Peyer's patch (tissue), 4 donors: ENCODE data around the gene GOLT1A. TPM values are rescaled to one million over a fixed set of nuclear protein-coding genes. Genes with fewer than 3 reads are reported as not detected.

Experiments used
- DNase-seq, 3 donors: peaks; one replicate each; pipeline ENCODE4 v3.0.0-alpha.2; 2017 to 2019
- H3K27ac ChIP-seq, 4 donors: fragments of 200-600 bp; sonication (generic); one replicate each; pipeline ENCODE4 v1.5.1; 2016 to 2019
- H3K27me3 ChIP-seq, 2 donors: fragments of 200-600 bp; sonication (generic); one replicate each; pipeline ENCODE4 v1.5.1; 2019
- H3K36me3 ChIP-seq, 3 donors: fragments of 200-600 bp; sonication (generic); one replicate each; pipeline ENCODE4 v1.5.1; 2016 to 2019
- H3K4me1 ChIP-seq, 4 donors: fragments of 200-600 bp; sonication (generic); one replicate each; pipeline ENCODE4 v1.5.1; 2016 to 2019
- H3K4me3 ChIP-seq, 4 donors: fragments of 200-600 bp; sonication (generic); 1 replicate in 3 of 4; 2 replicates in 1 of 4; pipeline ENCODE4 v1.5.1; 2016 to 2019; ENCODE audit warnings: mild to moderate bottlenecking in 1 of 4
- H3K9me3 ChIP-seq, 4 donors: fragments of 200-600 bp; sonication (generic); one replicate each; pipeline ENCODE4 v1.5.1; 2016 to 2019; ENCODE audit warnings: mild to moderate bottlenecking in 1 of 4
- POLR2A ChIP-seq, 2 donors: fragments of 450-650 bp; IDR thresholded peaks; one replicate each; pipeline ENCODE4 v1.5.1; 2017; ENCODE audit warnings: antibody characterized with exemption in 2 of 2, mild to moderate bottlenecking in 2 of 2, moderate library complexity in 2 of 2
- total RNA-seq, 4 donors: library from RNA; depleted of rRNA; stranded (reverse); fragments of >200 nt; gene quantifications; one replicate each; pipeline ENCODE4 v1.1.0, GENCODE V29; 2016
- TF ChIP-seq, protein P1 (sequence below), 6 experiments: fragments of 450-650 bp in 4 of 6; fragments of 200-600 bp in 2 of 6; sonication (generic) in 1 of 6; IDR thresholded peaks; one replicate each; pipeline ENCODE4 v1.5.1; 2017 to 2019; ENCODE audit warnings: antibody characterized with exemption in 6 of 6, mild to moderate bottlenecking in 3 of 6, moderate library complexity in 1 of 6

Gene GOLT1A
- total RNA-seq, 4 donors from 2014 or later: 11.6 to 101 (median 69.1) TPM

DNA sequence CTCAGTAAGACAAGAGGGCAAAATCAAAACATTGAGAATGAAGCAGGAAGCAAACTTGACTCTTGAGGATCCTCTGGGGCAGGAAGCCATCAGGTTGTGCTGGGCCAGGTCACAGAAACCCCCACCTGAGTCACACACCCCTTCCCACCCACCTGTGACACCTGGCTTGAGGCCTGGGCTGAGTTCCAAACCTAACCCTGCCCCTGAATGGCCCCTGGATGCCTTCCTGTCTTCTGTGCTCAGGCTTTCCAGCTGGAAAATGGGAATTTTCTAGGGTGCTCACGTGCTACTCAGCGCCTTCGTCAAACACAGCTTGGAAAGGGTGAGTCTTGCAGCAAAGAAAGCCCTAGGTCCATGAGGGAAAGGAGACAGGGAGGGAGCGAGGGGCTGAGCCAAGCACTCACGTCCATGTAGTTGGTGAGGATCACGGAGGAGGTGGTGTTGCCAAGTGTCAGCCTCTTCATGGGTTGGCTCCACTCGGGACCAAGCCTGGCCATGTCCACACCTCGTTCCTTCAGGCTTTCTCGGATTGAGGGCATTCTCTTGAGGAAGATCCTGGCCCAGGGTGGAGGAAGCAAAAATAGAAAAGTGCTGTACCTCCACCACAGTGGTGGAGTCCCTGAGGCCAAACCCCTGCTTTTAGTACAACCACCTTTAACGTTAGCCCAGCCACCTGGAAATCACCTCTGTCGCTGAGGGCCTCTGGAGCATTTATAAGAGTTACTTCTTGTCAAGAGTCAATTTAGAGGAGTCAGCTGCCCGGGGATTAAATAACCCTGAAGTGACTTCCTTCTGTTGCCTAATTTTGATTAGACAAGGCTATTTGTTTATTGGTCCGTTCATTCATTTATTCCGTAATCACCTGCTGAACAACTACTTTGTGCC, 51.9 kb downstream of the GOLT1A start:
- H3K9me3 ChIP-seq: peaks cover 0 to 4% (median 0%) of the 10 kb centered on the region in 4 donors
- DNase-seq: no peak
- H3K36me3 ChIP-seq: no peaks in the 10 kb centered on the region
- H3K27me3 ChIP-seq: no peaks in the 10 kb centered on the region
- H3K4me3 ChIP-seq: no peak overlapping the region
- TF ChIP-seq, protein P1, sequence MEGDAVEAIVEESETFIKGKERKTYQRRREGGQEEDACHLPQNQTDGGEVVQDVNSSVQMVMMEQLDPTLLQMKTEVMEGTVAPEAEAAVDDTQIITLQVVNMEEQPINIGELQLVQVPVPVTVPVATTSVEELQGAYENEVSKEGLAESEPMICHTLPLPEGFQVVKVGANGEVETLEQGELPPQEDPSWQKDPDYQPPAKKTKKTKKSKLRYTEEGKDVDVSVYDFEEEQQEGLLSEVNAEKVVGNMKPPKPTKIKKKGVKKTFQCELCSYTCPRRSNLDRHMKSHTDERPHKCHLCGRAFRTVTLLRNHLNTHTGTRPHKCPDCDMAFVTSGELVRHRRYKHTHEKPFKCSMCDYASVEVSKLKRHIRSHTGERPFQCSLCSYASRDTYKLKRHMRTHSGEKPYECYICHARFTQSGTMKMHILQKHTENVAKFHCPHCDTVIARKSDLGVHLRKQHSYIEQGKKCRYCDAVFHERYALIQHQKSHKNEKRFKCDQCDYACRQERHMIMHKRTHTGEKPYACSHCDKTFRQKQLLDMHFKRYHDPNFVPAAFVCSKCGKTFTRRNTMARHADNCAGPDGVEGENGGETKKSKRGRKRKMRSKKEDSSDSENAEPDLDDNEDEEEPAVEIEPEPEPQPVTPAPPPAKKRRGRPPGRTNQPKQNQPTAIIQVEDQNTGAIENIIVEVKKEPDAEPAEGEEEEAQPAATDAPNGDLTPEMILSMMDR (IDR thresholded peaks at IDR 0.05): no peak
- TF ChIP-seq POLR2A (IDR thresholded peaks at IDR 0.05): no peak
- H3K27ac ChIP-seq: no peak overlapping the region
- H3K4me1 ChIP-seq: no peaks in the 10 kb centered on the region

- Histone ChIP-seq H3K9me3 (no peaks in the 10 kb centered on the region), H3K27me3 (no peaks in the 10 kb centered on the region), H3K27ac (no peak overlapping the region), H3K36me3 (no peaks in the 10 kb centered on the region), H3K4me3 (no peak overlapping the region), H3K4me1 (no peaks in the 10 kb centered on the region)
- TF ChIP-seq, protein P1 (IDR thresholded peaks at IDR 0.05): no peak
- TF ChIP-seq POLR2A (IDR thresholded peaks at IDR 0.05): no peak
- no peak for DNase-seq
Observed at GRCh38 chr1:204157962-204158361, 55.8 kb downstream of the GOLT1A start.

GRCh38 chr1:204155881-204156280, 57.9 kb downstream of the GOLT1A start:
- peaks cover 0 to 14% (median 3%) of the 10 kb centered on the region in 4 donors for H3K4me1 ChIP-seq
- TF ChIP-seq, protein P1 (IDR thresholded peaks at IDR 0.05): no peak
- no peak for TF ChIP-seq POLR2A (IDR thresholded peaks at IDR 0.05)
- no peaks in the 10 kb centered on the region for H3K9me3 ChIP-seq
- H3K4me3 ChIP-seq: no peak overlapping the region
- H3K36me3 ChIP-seq: no peaks in the 10 kb centered on the region
- H3K27me3 ChIP-seq: no peaks in the 10 kb centered on the region
- H3K27ac ChIP-seq: no peak overlapping the region
- DNase-seq: no peak

DNA sequence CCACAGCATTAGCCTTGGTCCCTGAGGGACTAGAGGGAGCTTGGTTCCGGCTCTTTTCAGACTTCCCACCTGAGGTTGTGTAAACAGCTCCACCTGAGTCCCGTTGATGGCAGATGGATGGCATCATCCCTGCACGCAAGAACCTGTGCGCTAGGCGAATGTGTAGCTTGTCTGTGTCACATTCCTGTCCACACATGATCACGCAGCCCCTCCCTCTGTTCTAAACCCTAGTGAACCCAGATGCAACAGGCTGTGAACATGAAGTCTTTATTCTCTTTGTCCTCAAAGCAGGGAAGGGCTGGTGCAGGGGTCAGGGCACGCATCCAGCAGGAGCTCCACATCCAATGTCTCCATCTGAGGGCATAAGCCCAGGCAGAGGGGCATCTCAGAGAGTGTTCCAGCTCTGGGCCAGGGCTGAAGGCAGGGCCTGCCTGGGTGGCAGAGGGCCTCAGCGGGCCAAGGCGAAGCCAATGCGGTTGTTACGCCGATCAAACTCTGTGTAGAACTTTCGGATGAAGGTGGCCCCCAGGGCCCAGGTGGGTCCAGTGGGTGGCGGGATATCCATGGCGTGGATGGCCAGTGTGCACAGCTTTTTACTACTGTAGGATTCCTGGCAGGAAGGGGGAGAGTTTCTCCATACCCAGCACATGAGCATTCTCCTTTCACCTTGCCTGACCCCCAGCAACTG, 59.1 kb downstream of the GOLT1A start:
- H3K4me1 ChIP-seq: peaks cover 0 to 14% (median 3%) of the 10 kb centered on the region in 4 donors
- H3K27me3 ChIP-seq: no peaks in the 10 kb centered on the region
- H3K4me3 ChIP-seq: no peak overlapping the region
- TF ChIP-seq POLR2A (IDR thresholded peaks at IDR 0.05): no peak
- TF ChIP-seq, protein P1 (IDR thresholded peaks at IDR 0.05): no peak
- H3K27ac ChIP-seq: no peak overlapping the region
- H3K9me3 ChIP-seq: no peaks in the 10 kb centered on the region
- no peak for DNase-seq
- H3K36me3 ChIP-seq: no peaks in the 10 kb centered on the region

DNA sequence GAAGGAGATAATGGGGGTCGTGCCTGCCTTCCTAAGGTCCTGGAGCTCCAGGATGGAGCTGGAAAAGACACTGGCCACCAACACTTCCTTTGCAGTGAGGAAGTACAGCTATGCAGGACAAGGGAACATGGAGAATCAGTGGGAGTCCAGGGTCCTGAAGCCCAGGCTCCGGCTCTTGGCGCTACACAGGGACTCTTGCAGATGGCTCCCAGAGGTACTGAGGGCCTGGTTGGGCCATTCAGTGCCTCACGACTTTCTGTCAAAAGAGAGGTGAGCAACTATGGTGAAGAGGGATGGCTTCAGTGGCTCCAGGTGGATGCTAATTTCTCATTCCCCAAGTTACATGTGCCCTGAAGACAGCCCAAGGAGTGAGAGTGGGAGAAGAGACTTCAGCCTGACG, 60.1 kb downstream of the GOLT1A start:
- Histone ChIP-seq H3K27ac (no peak overlapping the region), H3K4me3 (no peak overlapping the region), H3K36me3 (no peaks in the 10 kb centered on the region), H3K4me1 (peaks cover 0 to 14% (median 3%) of the 10 kb centered on the region in 4 donors), H3K27me3 (no peaks in the 10 kb centered on the region), H3K9me3 (no peaks in the 10 kb centered on the region)
- TF ChIP-seq, protein P1 (IDR thresholded peaks at IDR 0.05): no peak
- TF ChIP-seq POLR2A (IDR thresholded peaks at IDR 0.05): no peak
- DNase-seq: no peak
